Measurements from ENCODE around the gene SPATA12. TPM values are rescaled to one million over a fixed set of nuclear protein-coding genes. Genes with fewer than 3 reads are reported as not detected.

Gene SPATA12
- total and polyA plus RNA-seq, 2 of the 8 experiments (the other 6 are each of a cell fraction or from before 2014, with no cell fraction given), result 0.19 to 0.97 TPM

DNA sequence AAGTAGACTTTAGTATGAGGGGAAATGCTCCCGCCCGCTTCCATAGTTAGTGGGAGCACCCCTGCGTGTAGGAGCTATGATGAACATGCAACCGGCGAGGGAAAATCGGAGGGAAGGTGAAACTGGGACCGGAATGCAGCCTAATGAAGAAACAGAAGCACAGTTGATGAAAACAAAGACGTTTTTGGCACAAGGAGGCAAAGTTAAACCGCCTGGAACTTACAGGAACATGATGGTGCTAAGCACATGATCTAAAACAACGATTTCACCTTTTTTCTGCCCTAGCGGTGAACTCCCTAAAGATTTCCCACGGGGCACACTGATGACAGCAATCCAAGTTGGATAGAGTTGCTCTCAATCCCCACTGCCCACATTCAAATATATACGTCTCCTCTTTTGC lies 49.4 kb upstream of the SPATA12 start:
- Histone ChIP-seq H3K27ac (ENCODE audit: low read depth, low read length) (no peak overlapping the region), H3K4ac (replicated peaks; ENCODE audit: insufficient read length, low read depth, low read length) (no peak overlapping the region), H3K27me3 (replicated peaks in 1 of 4; ENCODE audit: control insufficient read depth in 3 of 4, extremely low read depth in 1 of 4, insufficient read depth in 3 of 4, low read length in 3 of 4) (no peaks in the 10 kb centered on the region), H3K79me1 (ENCODE audit: low read depth, low read length) (no peaks in the 10 kb centered on the region), H3K4me2 (ENCODE audit: insufficient read depth in 1 of 2, low read depth in 2 of 2, low read length in 2 of 2) (no peak overlapping the region), H3K18ac (ENCODE audit: extremely low read depth, low read length) (no peak overlapping the region), H3K9me3 (ENCODE audit: insufficient read depth in 2 of 2, low read depth in 1 of 2, low read length in 1 of 2) (peaks cover 0 to 7% of the 10 kb centered on the region in 2 experiments; a peak in 1 of 4 replicates), H3K23ac (ENCODE audit: insufficient read length) (no peak overlapping the region), H2BK120ac (replicated peaks; ENCODE audit: low read depth, low read length) (no peak overlapping the region), H2BK5ac (ENCODE audit: low read depth, low read length) (no peak overlapping the region), H3K4me3 (ENCODE audit: extremely low read depth in 1 of 4, insufficient read depth in 2 of 4, low read depth in 3 of 4, low read length in 4 of 4) (no peak overlapping the region), H2AFZ (ENCODE audit: low read length) (no peak overlapping the region), H3K56ac (replicated peaks; ENCODE audit: insufficient read length, low read depth, low read length) (no peak overlapping the region), H4K20me1 (replicated peaks in 1 of 2; ENCODE audit: control insufficient read depth in 1 of 2, insufficient read depth in 2 of 2, low read length in 2 of 2) (no peaks in the 10 kb centered on the region), H3K4me1 (replicated peaks in 1 of 4; ENCODE audit: control insufficient read depth in 3 of 4, insufficient read depth in 4 of 4, low read length in 3 of 4) (peaks cover 2 to 11% (median 5%) of the 10 kb centered on the region in 4 experiments; a peak in 4 of 7 replicates), H3K23me2 (ENCODE audit: low read depth, low read length) (no peaks in the 10 kb centered on the region), H4K5ac (ENCODE audit: insufficient read length, low read depth, low read length) (no peak overlapping the region), H2BK15ac (ENCODE audit: low read length) (no peak overlapping the region), H4K8ac (ENCODE audit: extremely low read depth, insufficient read depth, low read length) (no peak overlapping the region), H3K36me3 (ENCODE audit: control insufficient read depth in 2 of 4, insufficient read depth in 4 of 4, low read length in 3 of 4) (0 out of 8 replicates have a peak, but pooled peaks cover 0 to 3% (median 0%) of the 10 kb centered on the region in 4 experiments), H4K91ac (replicated peaks; ENCODE audit: insufficient read length, low read length) (no peak overlapping the region), H2BK20ac (ENCODE audit: low read length) (no peak overlapping the region), H3K14ac (ENCODE audit: insufficient read length) (no peak overlapping the region), H2AK5ac (ENCODE audit: low read depth, low read length) (no peak overlapping the region), H2BK12ac (ENCODE audit: low read depth, low read length) (no peak overlapping the region; the same call in 1 of the 2 replicates), H3K79me2 (ENCODE audit: control insufficient read depth in 1 of 2, insufficient read depth in 2 of 2, low read length in 2 of 2) (no peaks in the 10 kb centered on the region), H3K9ac (replicated peaks in 1 of 4; ENCODE audit: extremely low read depth in 1 of 4, low read depth in 3 of 4, low read length in 3 of 4) (no peak overlapping the region)
- POLR2A ChIA-PET (ENCODE audit: partially characterized antibody), result no interaction called here
- FAIRE-seq (no peak), DNase-seq (ENCODE audit: low read depth in 1 of 2, low spot score in 2 of 2) (no peak)
- CTCF ChIA-PET (ENCODE audit: partially characterized antibody), result interaction anchor here (1.0 kb wide), 1 partner anchor 15 kb away, joined by 3 read pairs; no protein-coding TSS in a partner anchor
- WGBS, 2 experiments (ENCODE audit: extremely low coverage in 1 of 2, insufficient coverage in 1 of 2, insufficient read length in 1 of 2, insufficient replicate concordance in 2 of 2, low coverage in 1 of 2, low lambda C conversion rate in 2 of 2, missing lambda C conversion rate in 1 of 2), result 91% methylated on average over 13 of the region's 13 CpGs; no CpG with 5 or more reads in 1 of the 2 experiments
- TF ChIP-seq NRF1 (IDR thresholded peaks at IDR 0.05; ENCODE audit: low read depth, low read length), result no peak
- TF ChIP-seq RAD21 (IDR thresholded peaks at IDR 0.05 in 1 of 2, conservative IDR thresholded peaks at IDR 0.05 in 1 of 2; ENCODE audit: low read depth in 2 of 2, low read length in 2 of 2), result no peak
- TF ChIP-seq, protein P1, sequence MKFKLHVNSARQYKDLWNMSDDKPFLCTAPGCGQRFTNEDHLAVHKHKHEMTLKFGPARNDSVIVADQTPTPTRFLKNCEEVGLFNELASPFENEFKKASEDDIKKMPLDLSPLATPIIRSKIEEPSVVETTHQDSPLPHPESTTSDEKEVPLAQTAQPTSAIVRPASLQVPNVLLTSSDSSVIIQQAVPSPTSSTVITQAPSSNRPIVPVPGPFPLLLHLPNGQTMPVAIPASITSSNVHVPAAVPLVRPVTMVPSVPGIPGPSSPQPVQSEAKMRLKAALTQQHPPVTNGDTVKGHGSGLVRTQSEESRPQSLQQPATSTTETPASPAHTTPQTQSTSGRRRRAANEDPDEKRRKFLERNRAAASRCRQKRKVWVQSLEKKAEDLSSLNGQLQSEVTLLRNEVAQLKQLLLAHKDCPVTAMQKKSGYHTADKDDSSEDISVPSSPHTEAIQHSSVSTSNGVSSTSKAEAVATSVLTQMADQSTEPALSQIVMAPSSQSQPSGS (IDR thresholded peaks at IDR 0.05; ENCODE audit: low read length), result no peak
- no peak for TF ChIP-seq CTBP2 (IDR thresholded peaks at IDR 0.05; ENCODE audit: borderline replicate concordance, insufficient read depth, insufficient read length, low read length)
- no peak for TF ChIP-seq BACH1 (IDR thresholded peaks at IDR 0.05; ENCODE audit: low read length)
- TF ChIP-seq TEAD4 (IDR thresholded peaks at IDR 0.05; ENCODE audit: low read depth, low read length), result no peak
- TF ChIP-seq EP300 (IDR thresholded peaks at IDR 0.05; ENCODE audit: borderline replicate concordance in 1 of 2, low read depth in 2 of 2, low read length in 2 of 2), result no peak
- TF ChIP-seq, protein P2, sequence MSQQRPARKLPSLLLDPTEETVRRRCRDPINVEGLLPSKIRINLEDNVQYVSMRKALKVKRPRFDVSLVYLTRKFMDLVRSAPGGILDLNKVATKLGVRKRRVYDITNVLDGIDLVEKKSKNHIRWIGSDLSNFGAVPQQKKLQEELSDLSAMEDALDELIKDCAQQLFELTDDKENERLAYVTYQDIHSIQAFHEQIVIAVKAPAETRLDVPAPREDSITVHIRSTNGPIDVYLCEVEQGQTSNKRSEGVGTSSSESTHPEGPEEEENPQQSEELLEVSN (IDR thresholded peaks at IDR 0.05), result no peak
